ENCODE results near the gene HTR3A.

HTR3A gene

DNA sequence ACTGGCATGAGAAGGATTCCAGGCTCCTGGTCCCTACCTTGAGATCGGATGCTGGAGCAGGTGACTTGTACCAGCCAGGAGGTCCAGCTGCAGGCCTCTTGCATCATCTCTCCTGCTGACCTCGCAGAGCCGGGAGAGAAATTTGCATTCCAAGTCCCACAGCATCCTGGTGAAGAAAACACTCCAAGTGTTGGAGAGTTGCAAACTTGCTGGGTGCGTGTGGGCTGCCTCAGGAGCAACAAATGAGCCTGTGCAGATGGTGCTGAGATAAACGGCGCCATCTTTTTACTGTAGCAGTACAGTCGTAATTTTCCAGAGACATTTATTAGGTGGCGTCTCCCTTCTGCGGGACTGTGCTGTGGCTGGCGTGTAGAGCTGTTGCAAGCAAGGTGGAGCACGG lies 52.5 kb downstream of the HTR3A start:
- Histone ChIP-seq H3K4me3 (ENCODE audit: severe bottlenecking) (no peak overlapping the region), H3K27me3 (ENCODE audit: insufficient read depth, poor library complexity, severe bottlenecking) (peaks cover 3% of the 10 kb centered on the region), H3K36me3 (ENCODE audit: low read depth) (no peaks in the 10 kb centered on the region), H3K4me1 (ENCODE audit: insufficient read depth, poor library complexity, severe bottlenecking) (no peaks in the 10 kb centered on the region), H3K9me3 (ENCODE audit: severe bottlenecking) (no peaks in the 10 kb centered on the region), H3K27ac (ENCODE audit: poor library complexity, severe bottlenecking) (no peak overlapping the region)
- TF ChIP-seq, protein P1, sequence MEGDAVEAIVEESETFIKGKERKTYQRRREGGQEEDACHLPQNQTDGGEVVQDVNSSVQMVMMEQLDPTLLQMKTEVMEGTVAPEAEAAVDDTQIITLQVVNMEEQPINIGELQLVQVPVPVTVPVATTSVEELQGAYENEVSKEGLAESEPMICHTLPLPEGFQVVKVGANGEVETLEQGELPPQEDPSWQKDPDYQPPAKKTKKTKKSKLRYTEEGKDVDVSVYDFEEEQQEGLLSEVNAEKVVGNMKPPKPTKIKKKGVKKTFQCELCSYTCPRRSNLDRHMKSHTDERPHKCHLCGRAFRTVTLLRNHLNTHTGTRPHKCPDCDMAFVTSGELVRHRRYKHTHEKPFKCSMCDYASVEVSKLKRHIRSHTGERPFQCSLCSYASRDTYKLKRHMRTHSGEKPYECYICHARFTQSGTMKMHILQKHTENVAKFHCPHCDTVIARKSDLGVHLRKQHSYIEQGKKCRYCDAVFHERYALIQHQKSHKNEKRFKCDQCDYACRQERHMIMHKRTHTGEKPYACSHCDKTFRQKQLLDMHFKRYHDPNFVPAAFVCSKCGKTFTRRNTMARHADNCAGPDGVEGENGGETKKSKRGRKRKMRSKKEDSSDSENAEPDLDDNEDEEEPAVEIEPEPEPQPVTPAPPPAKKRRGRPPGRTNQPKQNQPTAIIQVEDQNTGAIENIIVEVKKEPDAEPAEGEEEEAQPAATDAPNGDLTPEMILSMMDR (IDR thresholded peaks at IDR 0.05; ENCODE audit: poor library complexity, severe bottlenecking) = no peak
- DNase-seq (ENCODE audit: low spot score) (no peak), ATAC-seq (ENCODE audit: low read depth) (no peak)

DNA sequence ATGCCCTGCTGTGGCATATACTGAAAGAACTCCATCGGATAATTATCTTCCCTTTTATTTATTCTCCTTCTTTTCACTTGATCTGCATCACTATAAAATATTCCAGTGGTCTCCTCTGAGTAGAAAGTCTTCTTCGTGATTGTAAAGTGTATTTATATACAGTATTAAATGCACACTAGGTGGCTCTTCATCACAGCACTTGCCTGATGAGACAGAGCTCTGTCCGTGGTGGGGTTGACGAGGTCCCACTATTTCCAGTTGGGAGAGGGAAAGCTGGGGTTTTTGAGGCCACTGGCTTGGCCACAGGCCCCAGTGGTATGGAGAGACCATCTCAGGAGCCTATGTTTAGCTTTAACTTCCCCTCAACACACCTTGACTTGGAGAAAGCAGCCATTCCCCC lies 53.0 kb downstream of the HTR3A start:
- no peaks in the 10 kb centered on the region for H3K4me1 ChIP-seq (ENCODE audit: insufficient read depth, poor library complexity, severe bottlenecking)
- TF ChIP-seq, protein P1 (IDR thresholded peaks at IDR 0.05; ENCODE audit: poor library complexity, severe bottlenecking) = no peak
- no peak overlapping the region for H3K4me3 ChIP-seq (ENCODE audit: severe bottlenecking)
- H3K9me3 ChIP-seq (ENCODE audit: severe bottlenecking) = no peaks in the 10 kb centered on the region
- H3K27me3 ChIP-seq (ENCODE audit: insufficient read depth, poor library complexity, severe bottlenecking) = peaks cover 3% of the 10 kb centered on the region
- ATAC-seq (ENCODE audit: low read depth) (no peak), DNase-seq (ENCODE audit: low spot score) (no peak)
- H3K27ac ChIP-seq (ENCODE audit: poor library complexity, severe bottlenecking) = no peak overlapping the region
- H3K36me3 ChIP-seq (ENCODE audit: low read depth) = no peaks in the 10 kb centered on the region

DNA sequence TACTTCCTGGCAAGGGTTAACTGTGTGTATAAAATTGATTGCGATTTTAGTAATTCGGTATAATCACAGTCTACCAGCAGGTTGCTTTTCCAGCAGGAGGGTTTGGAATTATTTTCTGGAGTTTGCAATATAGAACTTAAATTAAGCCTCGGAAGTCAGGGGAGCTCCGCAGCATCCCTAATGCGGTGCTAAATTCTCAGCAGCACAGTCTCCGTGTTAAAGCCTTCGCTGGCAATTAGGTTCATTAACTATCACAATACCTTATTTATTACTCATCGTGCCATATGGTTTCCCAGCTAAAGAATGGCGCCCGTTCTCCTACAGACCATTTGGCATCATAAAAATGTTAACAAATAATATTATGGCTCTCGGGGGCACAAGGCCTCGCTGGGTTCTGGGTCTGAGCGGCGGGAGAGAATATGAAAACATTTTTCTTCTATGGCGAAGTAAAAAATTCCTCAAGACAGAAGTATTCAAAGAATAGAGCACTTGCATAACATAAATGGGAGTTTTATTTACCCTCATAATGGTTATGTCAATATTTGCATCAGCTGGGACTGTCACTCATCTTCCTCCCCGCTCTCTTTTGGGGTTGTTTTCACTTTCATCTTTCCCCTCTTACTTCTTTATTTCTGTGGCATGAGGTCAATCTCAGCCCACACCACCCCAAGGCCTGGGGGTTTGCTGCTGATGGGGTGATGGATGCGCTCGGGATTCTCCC lies 56.5 kb downstream of the HTR3A start:
- TF ChIP-seq, protein P1 (IDR thresholded peaks at IDR 0.05; ENCODE audit: poor library complexity, severe bottlenecking) = no peak
- H3K4me1 ChIP-seq (ENCODE audit: insufficient read depth, poor library complexity, severe bottlenecking) = no peaks in the 10 kb centered on the region
- no peaks in the 10 kb centered on the region for H3K9me3 ChIP-seq (ENCODE audit: severe bottlenecking)
- no peak overlapping the region for H3K27ac ChIP-seq (ENCODE audit: poor library complexity, severe bottlenecking)
- ATAC-seq (ENCODE audit: low read depth) (no peak), DNase-seq (ENCODE audit: low spot score) (no peak)
- peaks cover 3% of the 10 kb centered on the region for H3K27me3 ChIP-seq (ENCODE audit: insufficient read depth, poor library complexity, severe bottlenecking)
- no peaks in the 10 kb centered on the region for H3K36me3 ChIP-seq (ENCODE audit: low read depth)
- H3K4me3 ChIP-seq (ENCODE audit: severe bottlenecking) = no peak overlapping the region

DNA sequence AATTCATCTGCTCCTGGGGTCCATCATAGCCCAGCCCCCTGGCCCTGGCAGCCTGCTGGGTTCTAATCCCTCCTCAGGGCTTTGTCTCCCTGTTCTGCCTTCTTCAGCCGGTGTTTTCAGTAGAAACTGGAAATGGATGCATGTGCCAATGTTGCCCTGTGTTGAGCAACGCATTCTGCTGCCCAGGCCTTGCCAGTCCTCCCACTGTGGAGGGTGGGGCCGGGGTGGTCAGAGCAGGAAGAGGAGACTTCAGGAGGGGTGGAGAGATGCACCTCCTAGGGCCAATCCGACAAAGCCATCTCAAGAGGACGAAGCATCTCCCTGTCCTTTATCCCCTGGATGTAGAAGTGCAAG lies 57.0 kb downstream of the HTR3A start:
- H3K4me3 ChIP-seq (ENCODE audit: severe bottlenecking) = no peak overlapping the region
- TF ChIP-seq, protein P1 (IDR thresholded peaks at IDR 0.05; ENCODE audit: poor library complexity, severe bottlenecking) = no peak

DNA sequence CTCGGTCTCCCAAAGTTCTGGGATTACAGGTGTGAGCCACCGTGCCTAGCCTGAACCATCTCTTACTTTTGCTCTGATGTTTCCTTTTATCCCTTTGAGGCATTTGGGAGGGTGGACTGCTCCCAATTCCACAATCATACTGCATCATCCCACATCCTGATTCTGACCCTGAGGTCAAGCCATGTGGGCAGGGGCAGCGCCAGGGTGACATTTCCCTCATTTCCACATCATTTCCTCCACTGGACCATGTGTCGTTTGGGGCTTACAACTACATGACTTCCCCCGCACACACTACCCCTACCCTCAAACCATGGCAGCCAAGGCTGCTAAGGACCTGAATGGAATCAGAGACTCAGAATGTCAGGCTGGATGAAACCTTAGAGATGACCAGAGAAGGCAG lies 58.2 kb downstream of the HTR3A start:
- H3K4me3 ChIP-seq (ENCODE audit: severe bottlenecking) = no peak overlapping the region
- DNase-seq (ENCODE audit: low spot score) (no peak), ATAC-seq (ENCODE audit: low read depth) (no peak)
- no peaks in the 10 kb centered on the region for H3K9me3 ChIP-seq (ENCODE audit: severe bottlenecking)
- H3K27me3 ChIP-seq (ENCODE audit: insufficient read depth, poor library complexity, severe bottlenecking) = peaks cover 3% of the 10 kb centered on the region
- no peak overlapping the region for H3K27ac ChIP-seq (ENCODE audit: poor library complexity, severe bottlenecking)
- no peaks in the 10 kb centered on the region for H3K36me3 ChIP-seq (ENCODE audit: low read depth)
- TF ChIP-seq, protein P1 (IDR thresholded peaks at IDR 0.05; ENCODE audit: poor library complexity, severe bottlenecking) = no peak
- peaks cover 3% of the 10 kb centered on the region for H3K4me1 ChIP-seq (ENCODE audit: insufficient read depth, poor library complexity, severe bottlenecking)

More for the DNA sequence above, 57.0 kb downstream of the HTR3A start:
- Histone ChIP-seq H3K9me3 (ENCODE audit: severe bottlenecking) (no peaks in the 10 kb centered on the region), H3K27ac (ENCODE audit: poor library complexity, severe bottlenecking) (no peak overlapping the region), H3K4me1 (ENCODE audit: insufficient read depth, poor library complexity, severe bottlenecking) (peaks cover 3% of the 10 kb centered on the region), H3K27me3 (ENCODE audit: insufficient read depth, poor library complexity, severe bottlenecking) (peaks cover 3% of the 10 kb centered on the region), H3K36me3 (ENCODE audit: low read depth) (no peaks in the 10 kb centered on the region)
- no peak for ATAC-seq (ENCODE audit: low read depth)
- no peak for DNase-seq (ENCODE audit: low spot score)

Measured in RWPE2 (cell line).